B cell (primary cell): Measurements from ENCODE around the gene MICU1. TPM values are rescaled to one million over a fixed set of nuclear protein-coding genes. Genes with fewer than 3 reads are reported as not detected.
"Not testable (repeated sequence)": the region's sequence is repeated elsewhere in the genome, so short reads cannot be mapped to it uniquely, and the experiment has no call there.

Source experiments
- ATAC-seq: fragments of 200-7000 bp; cut with Tn5 transposase; one replicate; pipeline ENCODE4 v1.10.0; 2021; ENCODE audit warnings: low read depth, mild to moderate bottlenecking, moderate number of reproducible peaks, moderate library complexity
- CTCF ChIA-PET: fragments of 350-600 bp; sonication (Branson Sonifier 250); formaldehyde crosslinking; loops from one replicate; lab custom pipeline; 2021; ENCODE audit warnings: antibody characterized with exemption, inconsistent platforms; lab: Charles Lee
- POLR2A ChIA-PET: fragments of 350-600 bp; sonication (Branson Sonifier 250); formaldehyde crosslinking; loops from one replicate; lab custom pipeline; 2021; ENCODE audit warnings: antibody characterized with exemption; lab: Charles Lee
- DNase-seq: peaks from one replicate; pipeline ENCODE4 v3.0.0; 2013
- H2AFZ ChIP-seq: 2 replicates; pipeline ENCODE4 v1.6.1; 2012; ENCODE audit warnings: mild to moderate bottlenecking, low read depth, low read length; ENCODE audit not compliant: insufficient read depth, poor library complexity, severe bottlenecking
- H3K27ac ChIP-seq, 2 donors: 1 replicate in 1 of 2; 2 replicates in 1 of 2; pipeline ENCODE4 v1.5.1; 2012 to 2013; ENCODE audit warnings: low read length in 2 of 2, mild to moderate bottlenecking in 2 of 2, moderate library complexity in 1 of 2
- H3K27me3 ChIP-seq, 4 experiments: fragments of 200-600 bp in 1 of 4; sonication (generic) in 1 of 4; replicated peaks in 1 of 4; 1 replicate in 2 of 4; 2 replicates in 2 of 4; pipeline versions ENCODE4 v1.6.1 to v1.7.0; 2013 to 2016; ENCODE audit warnings: low read length in 3 of 4, mild to moderate bottlenecking in 2 of 4, mixed read lengths in 1 of 4, moderate library complexity in 1 of 4; ENCODE audit not compliant: insufficient read depth in 4 of 4, control insufficient read depth in 3 of 4; ENCODE audit errors: control extremely low read depth in 1 of 4
- H3K36me3 ChIP-seq, 2 experiments: replicated peaks in 1 of 2; 1 replicate in 1 of 2; 2 replicates in 1 of 2; pipeline versions ENCODE4 v1.6.1 to v1.7.1; 2013; ENCODE audit warnings: low read length in 1 of 2; ENCODE audit not compliant: insufficient read depth in 2 of 2, control insufficient read depth in 1 of 2; ENCODE audit errors: control extremely low read depth in 1 of 2, extremely low read depth in 1 of 2
- H3K4me1 ChIP-seq, 2 donors: fragments of 200-600 bp in 1 of 2; sonication (generic) in 1 of 2; 1 replicate in 1 of 2; 2 replicates in 1 of 2; pipeline versions ENCODE4 v1.5.1 to v1.6.1; 2013 to 2017; ENCODE audit warnings: low read length in 2 of 2; ENCODE audit not compliant: control insufficient read depth in 2 of 2, insufficient read depth in 2 of 2
- H3K4me2 ChIP-seq: replicated peaks from 2 replicates; pipeline ENCODE3; 2012; ENCODE audit warnings: mild to moderate bottlenecking, low read depth, low read length; ENCODE audit not compliant: poor library complexity, severe bottlenecking
- H3K4me3 ChIP-seq, 5 experiments: fragments of 200-600 bp in 1 of 5; sonication (generic) in 1 of 5; 1 replicate in 3 of 5; 2 replicates in 2 of 5; pipeline versions ENCODE4 v1.5.1 to v1.7.0; 2011 to 2016; ENCODE audit warnings: low read length in 4 of 5, mild to moderate bottlenecking in 4 of 5, low read depth in 2 of 5, control low read depth in 1 of 5, moderate library complexity in 1 of 5; ENCODE audit not compliant: insufficient read depth in 1 of 5; ENCODE audit errors: control extremely low read depth in 1 of 5, extremely low read depth in 1 of 5
- H3K79me2 ChIP-seq: fragments of 200-600 bp; sonication (generic); one replicate; pipeline ENCODE4 v1.6.0; 2016; ENCODE audit warnings: low read length; ENCODE audit not compliant: control insufficient read depth, insufficient read depth
- H3K9ac ChIP-seq: fragments of 200-600 bp; sonication (generic); 2 replicates; pipeline ENCODE4 v1.6.1; 2017; ENCODE audit warnings: mild to moderate bottlenecking, low read length, moderate library complexity
- H3K9me3 ChIP-seq, 3 donors: one replicate each; pipeline versions ENCODE4 v1.6.1 to v1.7.1; 2013; ENCODE audit warnings: low read length in 2 of 3; ENCODE audit not compliant: control insufficient read depth in 2 of 3, insufficient read depth in 1 of 3; ENCODE audit errors: control extremely low read depth in 1 of 3
- H4K20me1 ChIP-seq: 2 replicates; pipeline ENCODE4 v1.6.0; 2012; ENCODE audit warnings: mild to moderate bottlenecking, low read length; ENCODE audit not compliant: insufficient read depth, control insufficient read depth, poor library complexity, severe bottlenecking
- H3K27ac Mint-ChIP-seq: one replicate; pipeline ENCODE4 v1.8.0; 2021; ENCODE audit warnings: mixed read lengths
- H3K27me3 Mint-ChIP-seq: one replicate; pipeline ENCODE4 v1.8.0; 2021; ENCODE audit warnings: mixed read lengths
- H3K4me1 Mint-ChIP-seq: one replicate; pipeline ENCODE4 v1.8.0; 2021; ENCODE audit warnings: mixed read lengths
- H3K4me3 Mint-ChIP-seq: one replicate; pipeline ENCODE4 v1.8.0; 2021; ENCODE audit warnings: mixed read lengths
- H3K9me3 Mint-ChIP-seq: one replicate; pipeline ENCODE4 v1.8.0; 2022; ENCODE audit warnings: mixed read lengths; ENCODE audit not compliant: insufficient read depth
- EZH2 ChIP-seq: IDR thresholded peaks from 2 replicates; pipeline ENCODE4 v1.6.1; 2012; ENCODE audit warnings: borderline replicate concordance, low read depth, mild to moderate bottlenecking, moderate library complexity, low read length; ENCODE audit not compliant: insufficient read depth, poor library complexity, severe bottlenecking
- WGBS: methylation state at CpG from one replicate; pipeline ENCODE4 v1.1.5; 2013; ENCODE audit warnings: missing lambda C conversion rate; ENCODE audit not compliant: insufficient coverage; 5-methylcytosine and 5-hydroxymethylcytosine counted together
- intact Hi-C: fragments of 100-400 bp; cut with micrococcal nuclease; formaldehyde crosslinking; loops from one replicate; pipeline ENCODE4 v1.10.0; 2022
- polyA plus RNA-seq: library from polyadenylated mRNA; depleted of rRNA; stranded (reverse); fragments of >200 nt; gene quantifications from 2 replicates; pipeline ENCODE4 v1.2.3, GENCODE V29; 2012
- total RNA-seq, 2 donors: library from RNA; stranded (reverse); fragments of 120-200 nt in 1 of 2; gene quantifications; 1 replicate in 1 of 2; 2 replicates in 1 of 2; pipeline versions ENCODE4 v1.2.3 to v1.2.4, GENCODE V29; 2013 to 2022
- TF ChIP-seq, protein P1 (sequence below): fragments of 200-600 bp; IDR thresholded peaks from one replicate; pipeline ENCODE4 v1.8.0; 2022; ENCODE audit warnings: antibody characterized with exemption, mild to moderate bottlenecking

MICU1 gene
- total and polyA plus RNA-seq, 2 donors (not counting 1 experiment from before 2014, with no cell fraction given): 12.0 to 34.7 TPM

DNA sequence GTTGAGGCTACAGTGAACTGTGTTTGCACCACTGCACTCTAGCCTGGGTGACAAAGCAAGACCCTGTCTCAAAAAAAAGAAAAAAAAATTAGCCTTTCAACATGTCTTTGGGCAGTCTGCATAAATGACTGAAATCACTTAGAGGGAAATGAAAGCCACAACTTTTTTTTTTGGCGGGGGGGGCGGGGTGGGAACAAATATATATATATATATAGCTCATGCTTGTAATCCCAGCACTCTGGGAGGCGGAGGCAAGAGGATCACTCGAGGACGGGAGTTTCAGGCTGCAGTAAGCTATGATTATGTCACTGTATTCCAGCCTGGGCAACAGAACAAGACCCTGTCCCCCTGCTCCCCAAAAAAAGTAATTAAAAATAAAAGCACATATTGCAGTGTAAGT, 23.4 kb upstream of the MICU1 start:
- POLR2A ChIA-PET: no interaction called here
- no peaks in the 10 kb centered on the region for H3K36me3 ChIP-seq
- no peaks in the 10 kb centered on the region for H3K9me3 ChIP-seq
- no peak overlapping the region for H3K9ac ChIP-seq
- H3K4me3 ChIP-seq: no peak overlapping the region
- no CpG with 5 or more reads among the region's 5 CpGs for WGBS
- Mint-ChIP-seq H3K4me1 (no peaks in the 10 kb centered on the region), H3K9me3 (no peaks in the 10 kb centered on the region), H3K4me3 (no peak overlapping the region), H3K27me3 (no peaks in the 10 kb centered on the region), H3K27ac (no peak overlapping the region)
- DNase-seq: no peak
- no peak overlapping the region for H2AFZ ChIP-seq
- H3K4me1 ChIP-seq: peaks cover 0 to 3% of the 10 kb centered on the region in 2 donors
- no peak overlapping the region for H3K4me2 ChIP-seq
- H3K27me3 ChIP-seq: no peaks in the 10 kb centered on the region
- CTCF ChIA-PET: no interaction called here
- H3K79me2 ChIP-seq: no peaks in the 10 kb centered on the region
- no peak for ATAC-seq
- H3K27ac ChIP-seq: no peak overlapping the region
- no peak for TF ChIP-seq EZH2
- TF ChIP-seq, protein P1, sequence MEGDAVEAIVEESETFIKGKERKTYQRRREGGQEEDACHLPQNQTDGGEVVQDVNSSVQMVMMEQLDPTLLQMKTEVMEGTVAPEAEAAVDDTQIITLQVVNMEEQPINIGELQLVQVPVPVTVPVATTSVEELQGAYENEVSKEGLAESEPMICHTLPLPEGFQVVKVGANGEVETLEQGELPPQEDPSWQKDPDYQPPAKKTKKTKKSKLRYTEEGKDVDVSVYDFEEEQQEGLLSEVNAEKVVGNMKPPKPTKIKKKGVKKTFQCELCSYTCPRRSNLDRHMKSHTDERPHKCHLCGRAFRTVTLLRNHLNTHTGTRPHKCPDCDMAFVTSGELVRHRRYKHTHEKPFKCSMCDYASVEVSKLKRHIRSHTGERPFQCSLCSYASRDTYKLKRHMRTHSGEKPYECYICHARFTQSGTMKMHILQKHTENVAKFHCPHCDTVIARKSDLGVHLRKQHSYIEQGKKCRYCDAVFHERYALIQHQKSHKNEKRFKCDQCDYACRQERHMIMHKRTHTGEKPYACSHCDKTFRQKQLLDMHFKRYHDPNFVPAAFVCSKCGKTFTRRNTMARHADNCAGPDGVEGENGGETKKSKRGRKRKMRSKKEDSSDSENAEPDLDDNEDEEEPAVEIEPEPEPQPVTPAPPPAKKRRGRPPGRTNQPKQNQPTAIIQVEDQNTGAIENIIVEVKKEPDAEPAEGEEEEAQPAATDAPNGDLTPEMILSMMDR: no peak
- no peaks in the 10 kb centered on the region for H4K20me1 ChIP-seq
- intact Hi-C loops: no loop called here

DNA sequence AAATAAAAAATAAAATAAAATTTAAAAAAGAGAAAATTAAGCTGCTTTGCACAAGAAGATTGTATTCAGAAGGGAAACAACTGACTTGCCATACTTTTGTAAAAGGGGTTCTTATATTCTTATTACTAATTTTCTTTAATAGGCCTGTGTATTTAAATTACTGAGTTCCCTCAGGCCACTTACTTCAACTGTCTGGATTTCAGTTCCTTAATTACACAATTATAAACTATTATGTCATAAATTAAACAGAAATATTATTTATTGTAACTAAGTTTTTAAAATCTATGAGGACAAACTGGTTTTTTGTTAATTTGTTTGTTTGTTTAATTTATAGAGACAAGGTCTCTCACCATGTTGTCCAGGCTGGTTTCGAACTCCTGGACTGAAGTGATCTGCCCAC, 22.4 kb upstream of the MICU1 start:
- DNase-seq (no peak), ATAC-seq (no peak)
- Mint-ChIP-seq H3K9me3 (no peaks in the 10 kb centered on the region), H3K27me3 (peaks cover under 1% of the 10 kb centered on the region), H3K27ac (no peak overlapping the region), H3K4me3 (no peak overlapping the region), H3K4me1 (no peaks in the 10 kb centered on the region)
- no peaks in the 10 kb centered on the region for H4K20me1 ChIP-seq
- peaks cover 0 to 3% of the 10 kb centered on the region in 2 donors for H3K4me1 ChIP-seq
- H3K27ac ChIP-seq: no peak overlapping the region
- no peak overlapping the region for H3K4me3 ChIP-seq
- no peak overlapping the region for H3K4me2 ChIP-seq
- no peaks in the 10 kb centered on the region for H3K27me3 ChIP-seq
- no peaks in the 10 kb centered on the region for H3K79me2 ChIP-seq
- CTCF ChIA-PET: no interaction called here
- no peaks in the 10 kb centered on the region for H3K36me3 ChIP-seq
- TF ChIP-seq EZH2: no peak
- TF ChIP-seq, protein P1: no peak
- no peak overlapping the region for H3K9ac ChIP-seq
- H2AFZ ChIP-seq: no peak overlapping the region
- H3K9me3 ChIP-seq: no peaks in the 10 kb centered on the region
- POLR2A ChIA-PET: no interaction called here
- intact Hi-C loops: no loop called here
- WGBS: 93% methylated on average over 1 of the region's 1 CpG

DNA sequence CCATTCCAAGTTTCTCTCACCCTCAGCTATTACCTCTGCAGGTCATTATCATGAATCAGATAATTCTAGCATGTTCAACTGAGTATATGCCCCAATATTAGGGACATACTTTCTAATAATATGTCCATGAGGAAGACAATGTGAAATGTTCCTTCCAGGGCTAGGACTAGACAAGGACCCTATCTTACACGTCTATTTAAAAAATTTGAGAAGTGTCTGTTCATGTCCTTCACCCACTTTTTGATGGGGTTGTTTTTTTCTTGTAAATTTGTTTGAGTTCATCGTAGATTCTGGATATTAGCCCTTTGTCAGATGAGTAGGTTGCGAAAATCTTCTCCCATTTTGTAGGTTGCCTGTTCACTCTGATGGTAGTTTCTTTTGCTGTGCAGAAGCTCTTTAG, 21.1 kb upstream of the MICU1 start:
- H3K4me2 ChIP-seq, ATAC-seq, DNase-seq, H3K79me2 ChIP-seq, H3K27ac ChIP-seq, H4K20me1 ChIP-seq, POLR2A ChIA-PET, H3K27me3 ChIP-seq, H2AFZ ChIP-seq, H3K4me3 ChIP-seq, H3K4me1 Mint-ChIP-seq, H3K9ac ChIP-seq, H3K4me1 ChIP-seq, H3K9me3 Mint-ChIP-seq, intact Hi-C loops, H3K27me3 Mint-ChIP-seq, H3K9me3 ChIP-seq, H3K4me3 Mint-ChIP-seq, H3K36me3 ChIP-seq, CTCF ChIA-PET, H3K27ac Mint-ChIP-seq: not testable (repeated sequence)
- WGBS: no CpG with 5 or more reads among the region's 3 CpGs
